ENCODE data around the gene TTLL10.

The TTLL10 gene

GRCh38 chr1:1196431-1197187, 22.9 kb downstream of the TTLL10 start:
- no peak for DNase-seq

- DNase-seq = no peak
Measured at GRCh38 chr1:1197188-1197500, 23.5 kb downstream of the TTLL10 start.

- DNase-seq = no peak
Measured at GRCh38 chr1:1197551-1198422, 24.1 kb downstream of the TTLL10 start.

- no peak for DNase-seq
Measured at GRCh38 chr1:1198423-1199140, 24.9 kb downstream of the TTLL10 start.

- no peak for DNase-seq
Measured at GRCh38 chr1:1199141-1199960, 25.7 kb downstream of the TTLL10 start.

GRCh38 chr1:1199961-1200875, 26.5 kb downstream of the TTLL10 start:
- DNase-seq = no peak

GRCh38 chr1:1200876-1201810, 27.5 kb downstream of the TTLL10 start:
- DNase-seq = peak; percentile 43

GRCh38 chr1:1202831-1203560, 29.3 kb downstream of the TTLL10 start:
- DNase-seq = no peak

- DNase-seq = no peak
Measured at GRCh38 chr1:1203561-1204424, 30.1 kb downstream of the TTLL10 start.

GRCh38 chr1:1204425-1204920, 30.8 kb downstream of the TTLL10 start:
- DNase-seq = no peak

GRCh38 chr1:1204998-1205768, 31.5 kb downstream of the TTLL10 start:
- DNase-seq = no peak

- DNase-seq = no peak
Measured at GRCh38 chr1:1205769-1206375, 32.2 kb downstream of the TTLL10 start.

- no peak for DNase-seq
Measured at GRCh38 chr1:1206376-1206965, 32.8 kb downstream of the TTLL10 start, which contains the start of gene TNFRSF18. Gene TNFRSF18 (minus strand): TSS chr1:1206592. CDS start chr1:1206571, 21 bp downstream.

GRCh38 chr1:1206966-1207531, 33.4 kb downstream of the TTLL10 start:
- DNase-seq = no peak

- DNase-seq = no peak
Measured at GRCh38 chr1:1207571-1207892, 33.9 kb downstream of the TTLL10 start.

GRCh38 chr1:1208713-1209433, 35.2 kb downstream of the TTLL10 start:
- peak; percentile 36 for DNase-seq

All from EL (cell line).